IMR-90 (cell line): Measurements from ENCODE around the gene PPP3R2. TPM values are rescaled to one million over a fixed set of nuclear protein-coding genes. Genes with fewer than 3 reads are reported as not detected.

Experiments used
- ATAC-seq: fragments of 200-7000 bp; cut with Tn5 transposase; 2 replicates; pipeline ENCODE4 v1.9.1; 2020; ENCODE audit warnings: low read depth, mild to moderate bottlenecking, moderate library complexity
- BruUV-seq: library from RNA; stranded (reverse); fragments of 400-500 nt; replicated peaks from 2 replicates; lab custom pipeline; 2021; lab: Mats Ljungman, UMichigan
- CTCF ChIA-PET: fragments of 300-600 bp; formaldehyde crosslinking; extraction: SDS; loops from one replicate; lab custom pipeline; 2021; ENCODE audit warnings: antibody characterized with exemption; lab: Yijun Ruan, JAX
- POLR2A ChIA-PET: fragments of 300-600 bp; sonication (Branson Sonifier 250); formaldehyde crosslinking; loops from one replicate; lab custom pipeline; 2022; ENCODE audit warnings: antibody characterized with exemption; ENCODE audit not compliant: unreplicated experiment; lab: Charles Lee
- DNase-seq: peaks from one replicate; pipeline ENCODE4 v3.0.0; 2013
- H2AFZ ChIP-seq: replicated peaks from 2 replicates; pipeline ENCODE3; 2013; ENCODE audit warnings: low read length, mild to moderate bottlenecking; ENCODE audit not compliant: poor library complexity
- H2AK5ac ChIP-seq: 2 replicates; pipeline ENCODE4 v1.6.1; 2013; ENCODE audit warnings: low read depth, low read length, inconsistent platforms
- H2AK9ac ChIP-seq: replicated peaks from 2 replicates; pipeline ENCODE3; 2013; ENCODE audit warnings: mild to moderate bottlenecking, low read depth, low read length, moderate library complexity; ENCODE audit not compliant: poor library complexity
- H2BK120ac ChIP-seq: 2 replicates; pipeline ENCODE4 v1.6.1; 2013; ENCODE audit warnings: low read depth, low read length, inconsistent platforms
- H2BK15ac ChIP-seq: 3 replicates; pipeline ENCODE4 v1.6.1; 2013; ENCODE audit warnings: low read depth, low read length, inconsistent platforms
- H2BK20ac ChIP-seq: 2 replicates; pipeline ENCODE4 v1.6.1; 2013; ENCODE audit warnings: low read depth, mild to moderate bottlenecking, inconsistent platforms, low read length, moderate library complexity
- H2BK5ac ChIP-seq: 2 replicates; pipeline ENCODE4 v1.6.1; 2013; ENCODE audit warnings: mild to moderate bottlenecking, low read depth, low read length, inconsistent platforms; ENCODE audit not compliant: poor library complexity, severe bottlenecking
- H3K14ac ChIP-seq: replicated peaks from 2 replicates; pipeline ENCODE4 v1.6.1; 2013; ENCODE audit warnings: low read depth, low read length, inconsistent platforms
- H3K18ac ChIP-seq: 2 replicates; pipeline ENCODE4 v1.6.1; 2013; ENCODE audit warnings: low read depth, low read length, control low read depth
- H3K23ac ChIP-seq: 2 replicates; pipeline ENCODE4 v1.6.1; 2013; ENCODE audit warnings: low read depth, low read length, inconsistent platforms
- H3K27ac ChIP-seq: 2 replicates; pipeline ENCODE4 v1.5.1; 2013; ENCODE audit warnings: mild to moderate bottlenecking, control low read depth, low read length; ENCODE audit not compliant: insufficient read depth
- H3K27me3 ChIP-seq: 2 replicates; pipeline ENCODE4 v1.6.1; 2013; ENCODE audit warnings: low read length; ENCODE audit not compliant: control insufficient read depth, insufficient read depth
- H3K36me3 ChIP-seq: 2 replicates; pipeline ENCODE4 v1.6.1; 2013; ENCODE audit warnings: low read length, mixed read lengths; ENCODE audit not compliant: control insufficient read depth, insufficient read depth
- H3K4ac ChIP-seq: 2 replicates; pipeline ENCODE4 v1.6.1; 2013; ENCODE audit warnings: low read depth, low read length, inconsistent platforms
- H3K4me1 ChIP-seq: 2 replicates; pipeline ENCODE4 v1.6.1; 2013; ENCODE audit warnings: low read length, mixed read lengths; ENCODE audit not compliant: control insufficient read depth, insufficient read depth
- H3K4me2 ChIP-seq: 2 replicates; pipeline ENCODE4 v1.6.1; 2013; ENCODE audit warnings: low read depth, mild to moderate bottlenecking, control low read depth, low read length, moderate library complexity
- H3K4me3 ChIP-seq: 2 replicates; pipeline ENCODE4 v1.5.1; 2013; ENCODE audit warnings: low read depth, mild to moderate bottlenecking, control low read depth, low read length, moderate library complexity; ENCODE audit not compliant: insufficient read depth
- H3K56ac ChIP-seq: 2 replicates; pipeline ENCODE4 v1.6.1; 2013; ENCODE audit warnings: low read length, inconsistent platforms; ENCODE audit not compliant: insufficient read depth; ENCODE audit errors: extremely low read depth
- H3K79me1 ChIP-seq, 2 experiments: 2 replicates each; pipeline ENCODE4 v1.6.1; 2013; ENCODE audit warnings: low read length in 2 of 2, inconsistent platforms in 1 of 2, low read depth in 1 of 2
- H3K9ac ChIP-seq: 2 replicates; pipeline ENCODE4 v1.6.1; 2013; ENCODE audit warnings: low read depth, low read length, control low read depth
- H3K9me1 ChIP-seq: 2 replicates; pipeline ENCODE4 v1.6.1; 2013; ENCODE audit warnings: low read length, inconsistent platforms; ENCODE audit not compliant: insufficient read depth
- H3K9me3 ChIP-seq: 2 replicates; pipeline ENCODE4 v1.6.1; 2013; ENCODE audit warnings: low read length; ENCODE audit not compliant: control insufficient read depth, insufficient read depth
- H4K20me1 ChIP-seq: 2 replicates; pipeline ENCODE4 v1.6.1; 2013; ENCODE audit warnings: low read length, inconsistent platforms; ENCODE audit not compliant: insufficient read depth
- H4K5ac ChIP-seq: 2 replicates; pipeline ENCODE4 v1.6.1; 2013; ENCODE audit warnings: mild to moderate bottlenecking, low read depth, low read length, control low read depth
- H4K8ac ChIP-seq, 2 experiments: 2 replicates each; pipeline ENCODE4 v1.6.1; 2013; ENCODE audit warnings: low read depth in 2 of 2, low read length in 2 of 2, control low read depth in 1 of 2, inconsistent platforms in 1 of 2
- H4K91ac ChIP-seq: 2 replicates; pipeline ENCODE4 v1.6.1; 2013; ENCODE audit warnings: low read depth, low read length, inconsistent platforms; ENCODE audit not compliant: insufficient read depth
- BHLHE40 ChIP-seq: fragments of 150-350 bp; IDR thresholded peaks from 2 replicates; pipeline ENCODE4 v1.6.1; 2016; ENCODE audit warnings: mild to moderate bottlenecking, low read depth, low read length
- CHD1 ChIP-seq: IDR thresholded peaks from 2 replicates; pipeline ENCODE4 v1.6.1; 2012; ENCODE audit warnings: low read depth, low read length, improper control_type of control experiment
- ELK1 ChIP-seq: fragments of 150-350 bp; IDR thresholded peaks from 2 replicates; pipeline ENCODE4 v1.6.1; 2016; ENCODE audit warnings: low read depth, mild to moderate bottlenecking, low read length, moderate library complexity, borderline replicate concordance
- MAZ ChIP-seq: IDR thresholded peaks from 2 replicates; pipeline ENCODE4 v1.6.1; 2012; ENCODE audit warnings: low read depth, mild to moderate bottlenecking, low read length, improper control_type of control experiment, moderate library complexity, borderline replicate concordance
- MXI1 ChIP-seq: IDR thresholded peaks from 2 replicates; pipeline ENCODE4 v1.6.1; 2012; ENCODE audit warnings: low read depth, mild to moderate bottlenecking, low read length, moderate library complexity, borderline replicate concordance
- NFE2L2 ChIP-seq: fragments of 150-350 bp; IDR thresholded peaks from 2 replicates; pipeline ENCODE4 v1.6.1; 2016; ENCODE audit warnings: low read depth, mild to moderate bottlenecking, low read length
- POLR2A ChIP-seq: IDR thresholded peaks from 2 replicates; pipeline ENCODE4 v1.6.1; 2012; ENCODE audit warnings: mild to moderate bottlenecking, low read depth, low read length
- RAD21 ChIP-seq: IDR thresholded peaks from 2 replicates; pipeline ENCODE4 v1.6.1; 2012; ENCODE audit warnings: low read length, improper control_type of control experiment
- RCOR1 ChIP-seq: IDR thresholded peaks from 2 replicates; pipeline ENCODE4 v1.6.1; 2012; ENCODE audit warnings: mild to moderate bottlenecking, low read length, improper control_type of control experiment; ENCODE audit not compliant: insufficient replicate concordance
- RFX5 ChIP-seq: IDR thresholded peaks from 2 replicates; pipeline ENCODE4 v1.8.0; 2012; ENCODE audit warnings: low read depth, mild to moderate bottlenecking, low read length, moderate library complexity
- SMC3 ChIP-seq: fragments of 150-350 bp; IDR thresholded peaks from 2 replicates; pipeline ENCODE4 v1.6.1; 2016; ENCODE audit warnings: low read depth, mild to moderate bottlenecking, antibody characterized with exemption, low read length, moderate library complexity
- WGBS, 2 experiments: methylation state at CpG; one replicate each; pipeline versions ENCODE4 v1.1.5 to v1.1.7; 2013; ENCODE audit warnings: missing lambda C conversion rate in 2 of 2; ENCODE audit not compliant: insufficient read length in 1 of 2; ENCODE audit errors: extremely low coverage in 2 of 2; 5-methylcytosine and 5-hydroxymethylcytosine counted together
- dilution Hi-C: fragments of 300-500 bp; cut with HindIII; formaldehyde crosslinking; loops from one replicate; pipeline ENCODE4 v1.14.3; 2018; ENCODE audit warnings: low sequenced_read_pairs; ENCODE audit not compliant: unreplicated experiment
- in situ Hi-C: fragments of 300-500 bp; cut with MboI; formaldehyde crosslinking; loops from 3 replicates; pipeline ENCODE4 v1.14.3; 2019; ENCODE audit warnings: low sequenced_read_pairs, inconsistent platforms, mixed read lengths
- intact Hi-C: fragments of 100-400 bp; cut with micrococcal nuclease; formaldehyde crosslinking; loops from 2 replicates; pipeline ENCODE4 v1.10.0; 2022
- polyA plus RNA-seq, 3 experiments: library from polyadenylated mRNA; depleted of rRNA; stranded (reverse); fragments of >200 nt; gene quantifications; 2 replicates each; pipeline ENCODE4 v1.2.3, GENCODE V29; 2012; ENCODE audit warnings: low replicate concordance in 1 of 3
- total RNA-seq: library from RNA; depleted of rRNA; stranded (reverse); fragments of >200 nt; gene quantifications from 2 replicates; pipeline ENCODE4 v1.2.3, GENCODE V29; 2012

Gene PPP3R2
- total and polyA plus RNA-seq, 2 of the 4 experiments (the other 2 are of a cell fraction): not detected

DNA sequence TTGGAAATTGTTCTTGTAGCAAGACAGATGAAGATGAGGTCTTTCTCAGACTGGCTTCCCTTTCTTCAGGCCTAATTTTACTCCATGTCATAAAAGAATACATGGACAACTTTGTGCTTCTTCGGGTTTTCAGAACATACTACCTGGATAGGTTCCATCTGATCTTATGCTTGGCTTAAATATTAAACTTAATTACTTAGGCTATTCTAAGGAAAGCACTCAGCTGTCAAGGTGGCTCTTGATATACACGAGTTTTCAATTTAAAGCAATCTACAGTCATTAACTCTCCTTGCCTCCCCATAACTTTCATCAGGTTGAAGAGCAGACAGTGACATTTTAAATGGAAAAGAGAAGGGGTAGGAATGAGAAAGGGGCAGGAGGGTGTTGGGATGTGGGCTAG, 9.5 kb upstream of the PPP3R2 start:
- Histone ChIP-seq H3K79me1 (no peaks in the 10 kb centered on the region), H3K4ac (no peak overlapping the region), H2BK15ac (no peak overlapping the region), H3K56ac (no peak overlapping the region), H3K9me3 (no peaks in the 10 kb centered on the region), H3K23ac (no peak overlapping the region), H3K36me3 (no peaks in the 10 kb centered on the region), H3K4me1 (no peaks in the 10 kb centered on the region), H3K4me2 (no peak overlapping the region), H2AK5ac (no peak overlapping the region), H2BK20ac (no peak overlapping the region), H3K14ac (no peak overlapping the region), H2BK120ac (no peak overlapping the region), H3K18ac (no peak overlapping the region), H2BK5ac (no peak overlapping the region), H2AK9ac (no peak overlapping the region), H4K8ac (no peak overlapping the region), H3K9ac (no peak overlapping the region), H4K20me1 (no peaks in the 10 kb centered on the region), H4K5ac (no peak overlapping the region), H3K9me1 (no peaks in the 10 kb centered on the region), H3K27ac (no peak overlapping the region), H3K27me3 (peaks cover 5% of the 10 kb centered on the region; the same call in 1 of the 2 replicates), H4K91ac (no peak overlapping the region), H2AFZ (no peak overlapping the region), H3K4me3 (no peak overlapping the region)
- no peak for ATAC-seq
- TF ChIP-seq POLR2A (no peak), SMC3 (no peak), MXI1 (no peak), CHD1 (no peak), BHLHE40 (no peak), RFX5 (no peak), RAD21 (no peak), MAZ (no peak), RCOR1 (no peak), ELK1 (no peak), NFE2L2 (no peak)
- in situ Hi-C loops (no loop called here), intact Hi-C loops (no loop called here), dilution Hi-C loops (no loop called here)
- WGBS, 2 experiments: no CpG with 5 or more reads among the region's 2 CpGs
- POLR2A ChIA-PET: no interaction called here
- no peak for DNase-seq
- CTCF ChIA-PET: no interaction called here
- no TSS peak for BruUV-seq
